Amniotic stem cell (primary cell): ENCODE data around the gene UBL3.
A peak's percentile ranks its signal among the peaks of the same experiment; 100 is the strongest.

Experiments used
- DNase-seq: peaks from one replicate; lab custom pipeline; 2025; lab: John Stamatoyannopoulos, UW

UBL3 gene

DNA sequence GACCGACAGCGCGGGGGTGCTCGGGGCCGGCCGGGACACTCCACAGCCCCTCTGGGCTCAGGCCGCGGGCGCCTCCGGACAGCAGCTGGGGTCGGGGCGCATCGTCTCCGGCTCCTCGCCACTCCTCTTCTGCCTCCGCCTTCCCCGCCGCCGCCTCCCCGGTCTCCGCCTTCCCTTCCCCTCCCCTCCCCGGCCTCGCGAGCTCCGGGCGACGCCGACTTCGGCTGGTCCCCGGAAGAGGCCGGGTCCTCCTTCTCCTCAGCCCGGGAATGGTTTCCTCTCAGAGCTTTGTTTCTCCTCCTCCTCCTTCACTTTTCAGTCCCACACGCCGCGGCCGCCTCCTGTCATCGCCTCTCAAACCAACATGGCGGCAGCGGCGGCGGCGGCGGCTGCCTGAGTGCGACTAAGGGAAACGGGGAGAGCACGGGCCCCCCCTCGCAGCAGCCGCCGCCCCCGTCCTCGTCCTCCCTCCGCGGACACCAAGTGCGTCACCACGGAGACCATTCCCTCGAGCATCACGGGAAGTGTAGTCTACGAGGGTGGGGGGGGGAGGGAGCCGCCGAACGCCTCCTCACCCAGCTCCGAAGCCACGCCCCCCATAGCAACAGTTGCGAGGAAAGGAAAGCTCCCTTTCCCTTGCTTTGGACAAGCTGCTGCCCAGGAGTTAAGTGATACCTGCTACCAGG is at the start of gene UBL3:
UBL3 (minus strand) TSS at position 405 of the 686 bp plus-strand sequence. CDS start 1,079 bp downstream, outside the sequence.
- peak; percentile 96 for DNase-seq

GRCh38 chr13:29897102-29897501 is 46.7 kb upstream of the UBL3 start:
- DNase-seq = no peak

- no peak for DNase-seq
These were observed 43.0 kb upstream of the UBL3 start for GRCh38 chr13:29893438-29893837.

- no peak for DNase-seq
These were observed 41.7 kb upstream of the UBL3 start for GRCh38 chr13:29892151-29892550.

- DNase-seq = no peak
These were observed 38.7 kb upstream of the UBL3 start for GRCh38 chr13:29889111-29889510.

GRCh38 chr13:29888306-29888705 is 37.9 kb upstream of the UBL3 start:
- DNase-seq = no peak

DNA sequence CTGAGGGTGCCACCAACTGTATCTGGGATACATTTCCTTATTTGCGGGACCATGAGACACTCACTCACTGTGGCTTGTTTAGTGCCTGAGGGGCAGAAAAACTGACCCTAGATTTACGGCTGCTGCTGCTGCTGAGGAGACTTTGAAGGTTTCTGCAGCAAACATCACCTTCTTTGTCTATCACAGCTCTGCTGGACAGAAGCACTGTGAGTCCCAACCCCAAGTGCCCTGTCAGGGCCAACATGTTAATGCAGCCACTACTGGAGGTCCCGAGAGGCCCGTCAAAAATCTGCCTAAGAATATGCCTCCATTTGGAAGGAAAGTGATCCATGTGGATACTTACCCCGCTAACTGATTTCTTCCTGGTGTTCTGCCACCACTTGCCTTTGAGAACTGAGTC is 37.3 kb upstream of the UBL3 start:
- DNase-seq = no peak

DNA sequence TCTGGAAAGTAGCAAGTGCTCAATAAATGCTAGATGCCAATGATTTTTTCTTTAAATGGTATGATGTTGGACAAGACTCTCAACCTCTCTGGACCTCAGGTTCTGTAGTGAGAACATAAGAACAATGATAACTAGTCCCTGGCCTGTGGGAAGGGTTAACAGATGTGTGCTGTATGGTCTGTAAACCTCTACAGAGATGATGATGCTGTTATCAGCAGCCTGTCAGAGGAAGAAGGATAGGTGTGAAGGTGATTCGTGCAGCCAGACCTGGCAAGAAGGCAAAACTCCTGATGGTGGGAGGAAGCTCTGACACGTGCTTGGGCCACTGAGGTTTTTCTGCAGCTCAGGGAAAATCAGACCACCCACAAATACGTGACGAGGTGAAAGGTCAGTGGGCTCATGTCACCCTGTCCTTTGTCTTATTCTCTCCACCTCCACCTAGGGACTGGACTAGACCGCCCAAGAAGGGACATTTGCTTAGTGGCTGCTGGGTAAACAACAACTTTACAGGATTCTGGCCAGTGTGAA is 36.7 kb upstream of the UBL3 start:
- no peak for DNase-seq

GRCh38 chr13:29886446-29886845 is 36.0 kb upstream of the UBL3 start:
- no peak for DNase-seq

DNA sequence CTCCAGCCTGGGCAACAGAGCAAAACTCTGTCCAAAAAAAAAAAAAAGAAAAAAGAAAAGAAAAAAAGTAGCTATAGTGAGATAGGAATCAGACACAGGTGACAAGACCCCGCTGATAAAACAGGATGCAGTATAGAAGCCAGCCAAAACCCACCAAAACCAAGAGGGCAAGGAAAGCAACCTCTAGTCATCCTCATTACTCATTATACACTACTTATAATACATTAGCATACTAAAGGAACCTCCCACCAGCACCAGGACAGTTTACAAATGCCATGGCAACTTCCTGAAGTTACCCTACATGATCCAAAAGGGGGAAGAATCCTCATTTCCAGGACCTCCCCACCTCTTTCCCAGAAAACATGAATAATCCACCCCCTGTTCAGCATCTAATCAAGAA is 35.6 kb upstream of the UBL3 start:
- no peak for DNase-seq

DNA sequence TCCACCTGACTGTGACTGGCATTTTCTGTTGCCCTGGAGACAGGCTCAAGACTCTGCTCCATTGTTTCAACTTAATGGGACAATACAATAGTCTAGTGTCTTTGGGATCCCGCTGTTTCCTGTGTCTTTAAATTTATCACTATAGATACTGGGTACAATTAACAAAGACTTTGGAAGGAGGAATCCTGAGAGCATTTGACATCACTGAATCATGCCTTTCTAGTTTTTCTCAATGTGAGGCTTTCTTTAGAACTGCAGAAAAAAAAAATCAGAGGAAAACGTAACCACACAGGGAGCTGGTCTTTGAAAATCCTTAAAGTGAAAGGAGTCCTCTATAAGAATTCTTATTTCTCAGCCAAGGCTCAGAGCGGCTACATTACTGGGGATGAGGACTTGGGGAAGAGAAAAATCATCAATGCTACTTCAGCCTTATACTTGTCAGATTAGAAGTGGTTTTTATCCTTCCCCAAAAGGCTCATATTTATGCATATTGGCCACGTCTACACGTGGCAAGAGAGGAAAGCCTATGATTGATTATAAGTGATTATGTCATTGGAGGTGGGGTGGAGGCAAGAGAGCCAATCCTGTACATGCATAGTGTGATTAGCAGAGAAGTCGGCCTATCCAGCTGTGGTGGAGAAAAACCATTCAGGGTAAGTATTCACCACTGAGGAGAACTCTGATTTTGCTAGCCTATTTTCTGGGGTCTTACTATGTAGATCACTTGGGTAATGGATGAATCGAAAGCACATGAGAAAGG is 34.4 kb upstream of the UBL3 start:
- DNase-seq = no peak

DNA sequence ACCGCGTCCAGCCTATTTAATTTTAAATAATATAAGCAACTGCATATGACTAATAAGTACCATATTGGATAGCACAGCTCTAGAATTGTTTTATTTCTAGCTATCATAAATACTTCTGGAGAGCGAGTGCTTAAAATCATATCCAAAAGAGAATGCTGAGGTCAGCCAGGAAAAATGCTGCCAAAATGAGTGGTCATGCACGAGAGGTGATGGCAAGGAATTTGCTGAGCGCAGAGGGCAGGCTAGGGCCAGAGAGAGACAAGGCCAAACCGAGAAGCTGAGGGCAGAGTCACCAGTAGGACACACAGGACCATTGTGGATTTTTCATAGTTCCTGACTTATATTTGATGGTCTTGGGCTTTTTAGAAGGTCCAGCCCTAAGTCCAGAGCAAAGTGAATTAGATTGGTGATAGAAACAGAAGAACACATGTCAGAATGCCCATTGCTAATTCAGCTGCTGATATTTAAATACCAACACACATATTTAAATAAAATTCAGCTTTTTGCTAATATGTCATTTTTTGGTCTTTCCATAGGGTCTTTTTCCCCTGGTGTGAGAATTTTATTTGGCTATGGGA is 33.6 kb upstream of the UBL3 start:
- DNase-seq = no peak

DNA sequence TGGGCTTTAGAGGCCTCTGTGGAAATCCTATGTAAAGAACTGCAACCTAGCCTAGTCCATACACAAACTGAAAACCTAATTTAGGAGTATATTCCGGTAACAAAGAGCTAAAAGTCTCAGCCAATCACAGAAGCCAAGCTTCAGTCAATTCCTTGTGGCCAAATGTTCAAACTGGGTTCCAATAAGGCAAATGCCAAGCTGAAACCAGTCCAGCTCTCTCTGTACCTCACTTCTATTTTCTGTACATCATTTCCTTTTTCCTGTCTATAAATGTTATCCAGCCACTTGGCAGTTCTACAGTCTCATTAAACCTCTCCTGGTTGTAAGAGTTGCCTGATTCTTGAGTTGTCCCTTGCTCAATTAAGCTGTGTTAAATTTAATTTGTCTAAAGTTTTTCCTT is 31.7 kb upstream of the UBL3 start:
- no peak for DNase-seq

DNA sequence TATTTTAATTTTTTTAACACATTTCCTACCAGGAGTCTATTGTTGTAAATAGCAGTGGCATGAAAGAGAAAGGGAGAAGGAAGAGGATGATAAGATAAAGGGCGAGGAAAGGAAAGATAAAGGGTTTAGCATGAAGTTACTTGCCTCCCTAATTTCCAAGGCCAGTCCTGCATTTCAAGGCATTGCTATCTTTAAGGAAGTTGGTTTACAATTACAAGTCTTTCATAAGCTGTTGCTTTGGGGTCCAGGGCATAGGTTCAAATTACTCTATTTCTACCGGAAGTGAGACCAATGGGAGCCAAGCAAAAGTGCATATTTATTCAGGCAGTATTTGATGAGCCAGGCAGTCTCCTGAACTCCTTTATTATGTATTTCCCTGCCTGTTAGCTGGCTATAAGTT is 27.7 kb upstream of the UBL3 start:
- DNase-seq = no peak

DNA sequence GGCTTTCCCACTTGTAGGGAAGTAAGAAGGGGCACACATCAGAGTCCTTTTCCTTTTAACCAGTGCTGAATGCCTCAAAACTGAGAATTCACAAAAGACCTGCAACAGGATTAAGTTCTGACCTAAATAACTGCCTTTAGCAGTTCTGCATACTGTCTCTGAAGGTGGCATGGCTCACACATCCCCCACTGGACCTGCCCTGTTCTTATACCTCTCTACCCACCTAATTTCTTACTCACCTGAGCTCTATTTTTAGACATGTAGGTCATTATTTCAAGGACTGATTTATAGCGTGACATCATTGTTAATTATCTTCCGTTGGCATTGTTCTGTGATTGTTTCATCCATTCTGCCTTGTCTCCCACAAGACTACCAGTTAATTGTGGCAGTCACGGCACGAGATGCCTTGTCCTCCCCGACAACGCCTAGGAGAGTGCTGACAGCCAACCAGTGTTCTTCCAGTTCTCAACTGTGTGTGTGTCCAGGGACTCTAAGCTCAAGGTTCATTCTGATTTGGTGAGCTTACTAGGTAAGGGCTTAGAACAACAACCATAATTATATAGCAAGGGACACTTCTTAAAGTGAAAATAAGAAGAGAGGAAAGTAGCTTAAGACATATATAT is 27.1 kb upstream of the UBL3 start:
- DNase-seq = no peak

- DNase-seq = no peak
These were observed 25.2 kb upstream of the UBL3 start for GRCh38 chr13:29875646-29876045.

- no peak for DNase-seq
These were observed 18.2 kb upstream of the UBL3 start for GRCh38 chr13:29868581-29868980.

DNA sequence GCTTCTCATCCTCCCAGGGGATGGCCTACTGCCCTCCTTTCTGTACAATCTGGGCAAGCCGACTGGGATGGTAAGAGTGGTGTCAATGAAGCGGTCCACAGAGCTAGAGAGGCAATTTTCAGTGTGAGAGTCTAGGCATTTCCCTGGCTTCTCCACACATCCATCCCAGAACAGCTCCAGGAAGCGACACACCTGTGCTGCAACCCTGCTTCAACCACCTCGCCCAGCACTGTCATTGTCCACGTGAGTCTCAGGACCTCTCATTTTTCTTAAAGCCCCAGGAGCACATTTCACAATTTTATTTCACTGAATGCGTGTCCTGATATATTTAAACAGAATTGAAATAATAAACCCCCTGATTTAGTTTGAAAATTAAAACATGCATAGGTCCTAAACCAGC is 15.5 kb upstream of the UBL3 start:
- no peak for DNase-seq

DNA sequence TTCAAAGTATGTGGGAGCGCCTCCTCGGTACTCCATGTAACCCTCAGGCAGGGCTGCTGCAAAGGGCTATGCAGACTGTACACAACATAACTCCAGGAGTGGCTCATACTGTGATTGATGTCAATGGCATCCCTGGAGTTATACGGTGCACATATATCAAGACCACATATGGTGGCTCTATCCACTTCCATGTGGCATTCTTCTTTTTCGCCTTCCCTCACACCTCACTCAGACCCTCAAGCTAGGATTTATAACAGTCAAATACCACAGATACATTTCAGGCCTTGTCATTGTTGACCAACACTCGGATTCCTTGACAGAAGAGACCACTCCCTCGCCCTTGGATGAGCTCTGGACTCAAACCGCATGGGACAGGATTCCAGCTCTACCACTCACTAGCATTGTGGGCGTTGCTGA is 11.3 kb upstream of the UBL3 start:
- peak; percentile 98 for DNase-seq

GRCh38 chr13:29859971-29860370 is 9.6 kb upstream of the UBL3 start:
- peak; percentile 38 for DNase-seq

GRCh38 chr13:29858667-29859066 is 8.2 kb upstream of the UBL3 start:
- no peak for DNase-seq

GRCh38 chr13:29858231-29858630 is 7.8 kb upstream of the UBL3 start:
- DNase-seq = no peak

DNA sequence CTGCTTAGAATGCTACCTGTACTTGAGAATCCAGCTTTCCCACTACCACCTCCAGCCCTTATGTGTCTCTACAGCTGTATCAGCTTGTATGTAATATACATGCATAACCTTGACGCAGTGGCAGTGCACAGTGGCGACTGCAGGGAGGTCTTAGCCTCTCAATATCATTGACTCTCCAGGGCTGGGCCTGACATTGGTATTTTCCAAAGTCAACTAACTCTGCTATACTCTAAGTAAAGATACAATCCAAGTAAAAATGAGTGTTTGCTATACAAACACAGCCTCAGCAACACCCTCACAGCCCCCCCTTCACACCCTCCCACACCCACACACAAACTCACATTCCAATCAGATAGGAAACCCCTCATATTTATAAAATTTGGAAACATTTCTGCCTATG is 6.7 kb upstream of the UBL3 start:
- no peak for DNase-seq
